Brain pericyte (primary cell): Measurements from ENCODE around the gene KCNJ6.
"Not testable (repeated sequence)": the region's sequence is repeated elsewhere in the genome, so short reads cannot be mapped to it uniquely, and the experiment has no call there.

Source experiments
- DNase-seq: peaks from one replicate; pipeline ENCODE4 v3.0.0-alpha.2; 2012; ENCODE audit warnings: low read depth, low spot score

Gene KCNJ6

GRCh38 chr21:37780991-37781983 is 135.0 kb downstream of the KCNJ6 start:
- no peak for DNase-seq

- no peak for DNase-seq
Measured at GRCh38 chr21:37771181-37771580, 145.1 kb downstream of the KCNJ6 start.

DNA sequence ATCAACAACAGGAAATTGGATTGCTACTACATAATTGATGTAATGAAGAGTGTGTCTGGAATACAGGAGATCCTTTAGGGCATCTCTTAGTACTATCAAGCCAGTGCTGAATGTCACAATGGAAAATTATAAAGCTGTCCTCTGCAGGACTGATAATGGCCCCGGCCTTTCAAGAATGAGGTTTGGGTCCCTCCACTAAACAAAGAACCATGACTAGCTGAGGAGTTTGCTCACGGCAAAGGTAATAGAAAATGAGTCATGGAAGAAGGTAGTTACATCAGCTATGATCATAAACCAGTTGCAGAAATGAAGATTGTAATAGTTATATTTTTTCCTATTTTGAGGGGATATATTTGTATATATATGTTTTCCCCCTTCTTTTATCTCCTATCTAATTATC is 145.8 kb downstream of the KCNJ6 start:
- DNase-seq, result no peak

DNA sequence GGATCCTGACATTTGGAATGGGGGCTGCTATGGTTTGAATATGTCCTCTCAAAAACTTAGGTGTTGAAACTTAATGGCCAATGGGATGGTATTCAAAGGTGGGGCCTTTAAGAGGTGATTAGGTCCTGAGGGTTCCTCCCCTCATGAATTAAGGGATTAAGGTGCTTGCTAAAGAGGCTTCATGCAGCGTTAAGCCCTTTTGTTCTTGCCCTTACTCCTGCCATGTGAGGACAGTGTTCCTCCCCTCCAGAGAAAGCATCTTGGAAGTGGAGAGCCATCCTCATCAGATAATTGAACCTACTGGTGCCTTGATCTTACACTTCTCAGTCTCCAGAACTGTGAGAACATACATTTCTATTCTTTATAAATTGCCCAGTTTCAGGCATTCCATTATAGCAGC is 146.6 kb downstream of the KCNJ6 start:
- DNase-seq, result no peak

GRCh38 chr21:37767984-37768383 is 148.3 kb downstream of the KCNJ6 start:
- no peak for DNase-seq

DNA sequence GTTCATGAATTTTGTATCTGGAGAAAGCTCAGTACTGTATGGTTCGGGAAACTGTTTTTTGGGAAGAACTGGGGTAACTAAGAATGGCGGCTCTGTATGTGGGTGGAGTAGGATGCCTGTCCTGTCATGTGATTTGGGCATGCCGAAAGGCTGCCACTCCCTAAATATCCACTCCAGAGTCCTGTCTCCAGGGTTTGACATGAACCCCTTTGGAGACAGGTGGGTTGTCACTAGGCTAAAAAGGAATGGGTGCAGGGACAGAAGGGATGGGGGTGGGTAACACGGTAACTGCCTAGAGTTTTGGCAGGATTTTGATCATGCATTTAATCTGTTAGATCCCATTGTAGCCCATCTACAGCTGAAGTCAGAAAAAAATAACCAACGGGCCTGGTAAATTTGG is 150.1 kb downstream of the KCNJ6 start:
- DNase-seq, result no peak

DNA sequence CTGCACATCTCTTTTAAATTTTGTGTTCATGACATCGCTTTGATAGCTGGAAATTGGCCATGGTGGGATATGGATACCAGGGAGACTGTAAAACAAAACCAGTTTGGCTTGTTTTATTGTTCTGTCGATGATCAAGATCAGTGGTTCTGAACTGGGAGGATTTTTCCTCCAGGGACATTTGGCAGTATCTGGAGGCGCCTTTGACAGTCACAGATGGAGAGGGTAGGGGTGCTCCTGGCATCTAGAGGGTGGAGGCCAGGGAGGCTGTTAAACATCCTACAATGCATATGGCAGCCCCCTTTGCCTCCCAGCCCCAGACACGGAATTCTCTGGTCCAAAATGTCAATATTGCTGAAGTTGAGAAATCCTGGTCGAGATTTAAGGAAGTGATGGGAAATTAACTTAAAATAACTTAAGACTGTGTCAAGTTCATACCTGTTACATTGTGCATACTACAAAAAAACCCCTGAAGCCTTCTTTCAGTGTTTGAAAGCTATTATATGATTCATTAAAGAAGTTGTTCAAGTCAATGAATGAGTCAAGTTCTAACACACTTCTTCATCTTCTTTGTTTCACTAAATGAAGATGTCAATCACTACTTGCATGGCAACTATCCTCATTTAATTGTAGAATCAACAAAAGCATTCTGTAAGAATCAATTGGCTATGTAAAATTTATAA is 150.9 kb downstream of the KCNJ6 start:
- DNase-seq, result no peak

DNA sequence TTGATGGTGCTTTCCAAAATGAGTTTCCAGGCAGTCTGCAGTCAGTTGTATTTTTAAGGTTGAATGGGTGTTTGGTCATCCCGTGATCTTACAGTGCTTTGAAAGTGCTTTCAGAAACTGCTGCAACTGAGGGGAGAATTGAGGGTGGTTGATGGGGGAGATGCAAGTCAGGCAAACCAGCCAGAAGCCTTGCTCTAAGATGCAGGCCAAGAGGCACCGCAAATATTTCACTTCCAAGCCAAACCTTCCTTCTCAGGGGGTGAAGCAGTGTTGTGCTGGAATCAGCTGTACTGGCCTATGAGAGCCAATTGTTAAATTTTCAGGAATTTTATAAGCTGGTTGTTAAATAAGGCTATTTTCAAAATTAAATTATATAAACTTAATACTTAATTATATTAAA is 151.6 kb downstream of the KCNJ6 start:
- no peak for DNase-seq

GRCh38 chr21:37763298-37763697 is 153.0 kb downstream of the KCNJ6 start:
- DNase-seq, result no peak

- no peak for DNase-seq
Measured at GRCh38 chr21:37762606-37763005, 153.7 kb downstream of the KCNJ6 start.

GRCh38 chr21:37761406-37761805 is 154.9 kb downstream of the KCNJ6 start:
- not testable (repeated sequence) for DNase-seq

DNA sequence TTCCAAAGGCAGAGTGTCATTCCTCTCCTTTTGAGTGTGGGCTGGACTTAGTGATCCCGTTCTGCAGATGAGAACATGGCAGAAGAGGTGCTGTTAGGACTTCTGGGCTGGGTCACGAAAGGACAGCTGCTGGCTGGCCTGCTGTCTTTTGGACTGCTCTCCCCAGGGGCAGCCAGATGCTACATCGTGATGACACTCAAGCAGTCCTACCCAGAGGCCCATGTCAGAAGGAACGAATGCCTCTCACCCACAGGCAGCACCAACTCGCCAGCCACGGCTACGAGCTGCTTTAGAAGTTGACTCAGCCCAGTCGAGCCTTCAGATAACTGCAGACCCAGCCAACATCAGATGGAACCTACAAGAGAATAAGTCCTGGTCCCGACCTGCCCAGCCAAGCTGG is 156.5 kb downstream of the KCNJ6 start:
- no peak for DNase-seq

DNA sequence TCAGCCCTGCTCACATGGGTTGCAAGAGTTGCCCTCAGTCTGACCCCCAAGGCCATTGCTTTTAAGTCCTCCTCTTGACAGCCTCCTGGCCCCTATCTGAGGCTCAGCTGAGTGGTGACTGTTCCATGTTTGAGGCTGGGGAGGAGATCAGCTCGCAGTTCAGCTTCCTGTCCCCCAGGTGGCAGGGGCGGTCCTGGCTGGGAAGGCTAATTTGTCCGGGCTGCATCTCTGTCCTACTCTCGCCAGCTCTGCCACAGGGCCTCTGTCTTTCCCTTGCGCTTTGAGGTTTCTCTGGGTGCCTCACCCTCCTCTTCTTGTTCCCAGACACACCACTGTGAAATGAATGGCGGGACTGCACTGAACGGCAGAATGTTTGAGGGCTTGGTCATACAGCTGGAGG is 157.3 kb downstream of the KCNJ6 start:
- DNase-seq, result no peak

GRCh38 chr21:37757606-37758376 is 158.5 kb downstream of the KCNJ6 start:
- DNase-seq, result no peak

DNA sequence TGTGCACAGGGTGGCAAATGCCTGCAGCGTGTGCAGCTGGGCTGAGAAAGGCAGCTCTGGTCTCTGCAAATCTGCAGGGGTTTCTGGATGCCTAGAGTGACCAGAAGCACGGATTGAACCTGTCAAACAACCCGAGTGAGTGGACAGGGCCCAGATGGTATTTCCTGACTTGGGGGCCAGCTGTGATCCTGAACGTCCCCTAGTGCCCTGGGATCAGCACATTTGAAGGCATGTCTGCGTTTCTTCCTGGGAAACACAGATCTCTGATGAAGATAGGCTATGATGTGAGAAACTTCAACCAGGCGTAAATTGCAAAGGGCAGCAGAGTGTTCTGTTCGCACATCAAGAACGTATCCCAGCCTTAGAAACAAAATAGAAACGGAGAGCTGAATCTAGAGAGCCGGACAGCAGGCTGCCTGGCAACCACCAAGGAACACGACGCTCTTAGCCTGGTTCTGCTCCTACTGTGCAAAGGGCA is 163.1 kb downstream of the KCNJ6 start:
- no peak for DNase-seq

DNA sequence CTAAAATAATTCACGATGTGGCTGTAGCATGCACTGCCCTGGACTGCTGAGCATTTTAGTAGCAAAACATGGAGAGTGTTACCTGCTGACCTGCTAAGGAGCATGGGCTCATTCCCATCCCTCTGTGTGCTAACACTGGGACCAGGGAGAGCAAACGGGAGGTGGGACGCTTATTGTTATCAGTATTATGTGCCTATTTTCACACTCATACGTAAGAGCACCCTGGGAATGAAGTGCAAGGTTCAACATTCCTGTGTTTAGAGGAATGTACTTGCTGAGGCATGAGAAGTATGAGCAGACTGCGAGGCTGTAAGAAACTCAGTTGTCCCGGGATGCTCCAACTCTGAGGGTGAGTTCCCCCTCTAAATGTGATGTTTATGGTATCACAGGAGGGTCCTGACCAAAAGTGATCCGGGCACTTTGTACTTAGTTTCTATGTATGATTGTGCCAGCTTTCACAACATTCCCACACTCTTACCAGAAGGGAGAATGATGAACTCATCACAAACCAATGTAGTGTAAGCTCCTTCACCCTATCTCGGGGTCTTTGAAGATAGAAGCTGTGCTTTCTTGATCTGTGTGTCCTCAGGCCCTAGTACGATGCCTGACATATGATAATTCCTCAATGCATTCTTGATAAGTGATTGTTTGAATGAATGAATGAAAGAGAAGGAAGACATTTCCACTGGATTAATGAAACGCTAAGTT is 164.8 kb downstream of the KCNJ6 start:
- no peak for DNase-seq

DNA sequence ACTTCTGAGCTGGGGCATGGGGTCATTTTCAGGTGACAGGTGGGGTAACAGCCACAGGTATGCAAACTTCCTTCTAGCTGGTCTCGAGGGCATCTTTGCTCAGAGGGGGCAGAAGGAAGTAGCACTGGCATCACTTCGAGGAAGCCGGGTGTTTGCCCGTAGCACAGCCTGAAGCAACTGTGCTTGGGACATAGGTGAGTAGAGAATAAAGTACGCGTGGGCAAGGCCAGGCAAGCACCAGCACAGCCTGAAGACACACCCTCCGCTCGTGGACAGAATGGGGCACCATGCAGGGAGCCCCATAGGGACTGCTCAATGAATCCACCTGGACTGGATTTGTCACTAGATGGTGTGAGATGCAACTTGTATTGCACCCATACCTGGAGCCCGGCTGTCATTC is 167.1 kb downstream of the KCNJ6 start:
- no peak for DNase-seq

DNA sequence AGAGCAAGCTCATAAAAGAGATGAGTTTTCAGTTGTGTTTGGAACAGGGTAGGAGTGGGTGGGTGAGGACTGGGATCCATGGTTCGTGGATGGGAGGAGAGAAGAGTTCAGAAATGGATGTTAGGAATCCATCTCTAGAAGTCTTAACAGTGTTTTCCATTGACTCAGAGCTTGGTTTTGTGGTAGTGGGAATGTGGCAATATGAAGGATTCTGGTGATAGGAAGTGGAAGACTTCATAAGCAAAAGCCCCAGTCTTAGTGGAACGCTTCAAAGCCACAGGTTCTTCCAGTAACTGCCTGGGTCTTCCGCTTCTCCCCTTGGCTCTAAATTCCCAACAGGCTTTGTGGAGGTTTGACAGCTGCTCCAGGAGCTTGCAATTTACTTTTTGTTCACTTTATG is 167.9 kb downstream of the KCNJ6 start:
- no peak for DNase-seq

DNA sequence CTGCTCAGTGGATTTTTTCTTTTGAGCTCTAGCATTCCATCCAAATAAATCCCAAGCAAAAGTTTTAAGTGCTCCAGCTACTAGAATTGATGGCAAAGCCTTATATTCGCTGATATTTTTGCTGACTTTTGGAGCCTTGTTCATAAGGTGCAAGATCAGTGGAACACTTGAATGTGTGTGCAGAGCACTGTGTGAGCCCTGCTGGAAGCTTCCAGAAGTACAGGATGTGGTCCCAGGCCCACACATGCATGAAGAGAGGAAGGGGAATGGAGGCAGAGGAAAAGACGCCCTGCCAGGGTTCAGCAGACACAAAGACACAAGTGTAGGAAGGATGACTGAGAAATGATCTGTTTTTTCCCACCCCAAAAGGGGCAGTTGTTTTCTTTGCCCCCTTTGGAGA is 169.4 kb downstream of the KCNJ6 start:
- DNase-seq, result no peak

DNA sequence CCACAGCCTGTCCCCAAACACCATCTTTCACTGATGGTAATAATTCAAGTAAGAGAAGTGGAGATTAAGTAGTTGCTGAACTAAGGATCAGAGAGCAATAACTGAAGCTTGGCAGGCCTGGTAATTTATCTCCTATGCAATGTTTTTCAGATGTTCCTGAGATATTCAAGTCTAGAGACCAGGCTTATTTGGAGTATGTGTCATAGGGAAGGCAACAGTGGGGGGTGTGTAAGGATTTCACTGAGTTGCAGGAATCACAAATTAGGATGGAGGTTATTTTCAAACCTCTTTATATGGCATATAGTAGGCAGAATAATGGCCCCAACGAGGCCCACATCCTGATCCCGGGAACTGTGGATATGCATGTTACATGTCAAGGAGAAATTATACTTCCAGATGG is 171.7 kb downstream of the KCNJ6 start:
- no peak for DNase-seq

GRCh38 chr21:37742532-37742931 is 173.7 kb downstream of the KCNJ6 start:
- DNase-seq, result no peak
